K562 (cell line): ENCODE measurements around the gene PTPN18. TPM values are rescaled to one million over a fixed set of nuclear protein-coding genes. Genes with fewer than 3 reads are reported as not detected.

Source experiments
- BRF1 ChIP-seq: IDR thresholded peaks from 3 replicates; pipeline ENCODE4 v1.6.1; 2011; ENCODE audit warnings: borderline replicate concordance, mild to moderate bottlenecking; ENCODE audit not compliant: insufficient read length; ENCODE audit errors: extremely low read depth
- BRF2 ChIP-seq: IDR thresholded peaks from 3 replicates; pipeline ENCODE4 v1.6.1; 2011; ENCODE audit warnings: borderline replicate concordance, mild to moderate bottlenecking; ENCODE audit not compliant: insufficient read length, insufficient read depth
- CHD2 ChIP-seq: IDR thresholded peaks from 2 replicates; pipeline ENCODE4 v1.6.1; 2011; ENCODE audit warnings: low read depth, low read length
- ESRRA ChIP-seq: fragments of 450-650 bp; IDR thresholded peaks from 2 replicates; pipeline ENCODE4 v1.6.1; 2014; ENCODE audit warnings: low read depth, mild to moderate bottlenecking, moderate library complexity, borderline replicate concordance
- EWSR1 ChIP-seq: fragments of 450-650 bp; IDR thresholded peaks from 2 replicates; pipeline ENCODE4 v1.6.1; 2018; ENCODE audit warnings: borderline replicate concordance, mild to moderate bottlenecking, low read depth, moderate library complexity; ENCODE audit not compliant: partially characterized antibody
- FOXJ2 ChIP-seq: fragments of 200-800 bp; sonication (Bioruptor generic); IDR thresholded peaks from 2 replicates; pipeline ENCODE4 v1.6.1; 2016; ENCODE audit warnings: missing genetic modification characterization, missing compliant biosample characterization
- GTF2A2 ChIP-seq: IDR thresholded peaks from 2 replicates; pipeline ENCODE4 v1.6.1; 2016; ENCODE audit warnings: mild to moderate bottlenecking, missing genetic modification characterization, missing compliant biosample characterization
- GTF2F1 ChIP-seq: IDR thresholded peaks from 2 replicates; pipeline ENCODE4 v1.6.1; 2011; ENCODE audit warnings: low read depth, low read length, improper control_type of control experiment
- MBD2 ChIP-seq: sonication (generic); IDR thresholded peaks from 2 replicates; pipeline ENCODE4 v1.6.1; 2016; ENCODE audit warnings: low read depth, borderline replicate concordance
- MTA2 ChIP-seq: fragments of 450-650 bp; IDR thresholded peaks from 2 replicates; pipeline ENCODE4 v1.6.1; 2016; ENCODE audit warnings: low read depth
- NFATC3 ChIP-seq: fragments of 450-650 bp; IDR thresholded peaks from 2 replicates; pipeline ENCODE4 v1.6.1; 2017; ENCODE audit warnings: mild to moderate bottlenecking
- NFIX ChIP-seq: fragments of 250-450 bp; sonication (Bioruptor Pico); IDR thresholded peaks from 2 replicates; pipeline ENCODE4 v1.4.0; 2020; ENCODE audit warnings: low read depth, mild to moderate bottlenecking, moderate library complexity
- PHF21A ChIP-seq: fragments of 450-650 bp; IDR thresholded peaks from 2 replicates; pipeline ENCODE4 v1.6.1; 2017; ENCODE audit warnings: low read depth, borderline replicate concordance
- PTTG1 ChIP-seq: fragments of 450-650 bp; IDR thresholded peaks from 2 replicates; pipeline ENCODE4 v1.6.1; 2016; ENCODE audit warnings: low read depth, mild to moderate bottlenecking, missing genetic modification characterization, missing compliant biosample characterization
- SMAD1 ChIP-seq: fragments of 150-350 bp; IDR thresholded peaks from 2 replicates; pipeline ENCODE4 v1.6.1; 2014; ENCODE audit warnings: low read length, low read depth; ENCODE audit not compliant: partially characterized antibody
- SMAD4 ChIP-seq: fragments of 250-450 bp; sonication (Bioruptor Pico); conservative IDR thresholded peaks from 2 replicates; pipeline ENCODE4 v1.8.0; 2021; ENCODE audit warnings: inconsistent platforms, mild to moderate bottlenecking, moderate library complexity
- SP2 ChIP-seq: IDR thresholded peaks from 2 replicates; pipeline ENCODE4 v1.6.1; 2011; ENCODE audit warnings: mild to moderate bottlenecking, low read depth, low read length, moderate library complexity; ENCODE audit not compliant: poor library complexity, severe bottlenecking; ENCODE audit errors: extremely low read depth
- SRSF1 ChIP-seq: fragments of 200-400 bp; formaldehyde crosslinking; IDR thresholded peaks from 2 replicates; pipeline ENCODE4 v1.6.1; 2017; ENCODE audit warnings: mild to moderate bottlenecking, low read depth, low read length, moderate library complexity
- STAT5A ChIP-seq: IDR thresholded peaks from 2 replicates; pipeline ENCODE4 v1.6.1; 2012; ENCODE audit warnings: low read length, inconsistent platforms, borderline replicate concordance
- TAF9B ChIP-seq: fragments of 450-650 bp; IDR thresholded peaks from 2 replicates; pipeline ENCODE4 v1.6.1; 2018; ENCODE audit warnings: mild to moderate bottlenecking; ENCODE audit not compliant: partially characterized antibody
- XRCC3 ChIP-seq: fragments of 450-650 bp; IDR thresholded peaks from 2 replicates; pipeline ENCODE4 v1.6.1; 2017; ENCODE audit warnings: mild to moderate bottlenecking, moderate library complexity
- ZFPM2 ChIP-seq: fragments of 250-450 bp; sonication (Bioruptor Pico); IDR thresholded peaks from 2 replicates; pipeline ENCODE4 v1.5.1; 2022; ENCODE audit warnings: mild to moderate bottlenecking
- ZNF224 ChIP-seq: sonication (generic); formaldehyde crosslinking; IDR thresholded peaks from 2 replicates; pipeline ENCODE4 v1.8.0; 2022; ENCODE audit warnings: mild to moderate bottlenecking, missing genetic modification reagents
- ZNF444 ChIP-seq: fragments of 250-450 bp; sonication (Bioruptor Pico); IDR thresholded peaks from 2 replicates; pipeline ENCODE4 v1.4.0; 2020; ENCODE audit warnings: mild to moderate bottlenecking, moderate library complexity
- polyA plus RNA-seq, 8 experiments: library from polyadenylated mRNA; depleted of rRNA in 4 of 8; stranded (reverse) in 5 of 8; unstranded in 3 of 8; fragments of >200 nt; fragmentation: Nextera tagmentation in 2 of 8; fragmentation: Illumina TruSeq in 1 of 8; extraction: Ambion mirVana in 2 of 8; extraction: Trizol in 1 of 8; gene quantifications; 2 replicates each; pipeline versions ENCODE4 v1.2.1 to v1.2.3, GENCODE V29; 2011 to 2014; ENCODE audit warnings: inconsistent platforms in 1 of 8, missing spikeins in 1 of 8
- total RNA-seq, 7 experiments: library from RNA; depleted of rRNA in 6 of 7; stranded (reverse); fragments of >200 nt in 6 of 7; fragmentation: Illumina TruSeq in 2 of 7; extraction: Trizol in 2 of 7; gene quantifications; 2 replicates each; pipeline versions ENCODE4 v1.2.1 to v1.2.3, GENCODE V29; 2011 to 2021; ENCODE audit warnings: low replicate concordance in 1 of 7
- TF ChIP-seq, protein P1 (sequence below), 2 experiments: IDR thresholded peaks; 2 replicates each; pipeline ENCODE4 v1.6.1; 2011; ENCODE audit warnings: borderline replicate concordance in 1 of 2, control low read depth in 1 of 2, low read depth in 1 of 2, low read length in 1 of 2, mild to moderate bottlenecking in 1 of 2, mixed read lengths in 1 of 2, moderate library complexity in 1 of 2; ENCODE audit not compliant: insufficient read depth in 1 of 2, insufficient read length in 1 of 2, poor library complexity in 1 of 2, severe bottlenecking in 1 of 2; ENCODE audit errors: extremely low read depth in 1 of 2
- TF ChIP-seq, protein P2 (sequence below): sonication (generic); formaldehyde crosslinking; IDR thresholded peaks from 2 replicates; pipeline ENCODE4 v1.8.1; 2023; ENCODE audit warnings: mild to moderate bottlenecking, missing genetic modification reagents, moderate library complexity

PTPN18 gene
- total and polyA plus RNA-seq, 9 of the 15 experiments (the other 6 are each of a cell fraction or from before 2014, with no cell fraction given): 11.6 to 90.7 (median 49.6) TPM

DNA sequence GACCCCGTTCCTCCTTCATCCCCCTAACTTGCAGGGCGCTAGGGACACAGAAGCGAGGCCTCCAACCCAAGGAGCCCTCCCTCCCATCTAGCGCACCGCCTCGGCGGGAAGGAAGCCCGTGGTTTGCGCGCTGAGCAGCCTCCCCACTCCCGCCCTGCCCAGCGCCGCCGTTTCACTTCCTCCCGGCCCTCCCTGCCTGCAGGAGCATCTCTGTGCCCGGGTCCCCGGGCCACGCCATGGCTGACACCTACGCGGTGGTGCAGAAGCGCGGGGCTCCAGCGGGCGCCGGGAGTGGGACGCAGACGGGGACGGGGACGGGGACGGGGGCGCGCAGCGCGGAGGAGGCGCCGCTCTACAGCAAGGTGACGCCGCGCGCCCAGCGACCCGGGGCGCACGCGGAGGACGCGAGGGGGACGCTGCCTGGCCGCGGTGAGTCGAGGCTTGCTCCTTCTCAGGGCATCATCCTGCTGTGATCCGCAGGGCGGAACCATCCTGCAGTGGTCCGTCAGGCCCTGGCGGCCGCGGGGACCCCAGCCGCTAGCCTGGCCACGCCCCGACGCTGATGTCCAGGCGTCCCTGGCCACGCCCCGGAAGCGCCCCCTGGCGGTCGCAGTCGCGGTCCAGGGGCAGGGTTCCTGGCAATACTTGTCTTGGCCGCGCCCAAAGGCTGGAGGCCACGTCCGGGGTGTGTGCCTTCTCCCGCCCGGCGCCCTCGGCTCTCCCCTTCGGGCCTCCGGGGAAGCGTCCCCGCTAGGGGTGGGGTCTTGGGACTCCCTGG, 16.4 kb downstream of the PTPN18 start (continued):
- TF ChIP-seq, protein P1, sequence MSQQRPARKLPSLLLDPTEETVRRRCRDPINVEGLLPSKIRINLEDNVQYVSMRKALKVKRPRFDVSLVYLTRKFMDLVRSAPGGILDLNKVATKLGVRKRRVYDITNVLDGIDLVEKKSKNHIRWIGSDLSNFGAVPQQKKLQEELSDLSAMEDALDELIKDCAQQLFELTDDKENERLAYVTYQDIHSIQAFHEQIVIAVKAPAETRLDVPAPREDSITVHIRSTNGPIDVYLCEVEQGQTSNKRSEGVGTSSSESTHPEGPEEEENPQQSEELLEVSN (IDR thresholded peaks at IDR 0.05; ENCODE audit: borderline replicate concordance in 1 of 2, extremely low read depth in 1 of 2, insufficient read depth in 1 of 2, insufficient read length in 1 of 2, low read depth in 1 of 2, low read length in 1 of 2, poor library complexity in 1 of 2, severe bottlenecking in 1 of 2): peak; percentile 81 to 92
- no peak; the same call in 1 of the 2 replicates for TF ChIP-seq STAT5A
- TF ChIP-seq SP2: no peak
- TF ChIP-seq XRCC3: no peak
- no peak for TF ChIP-seq NFIX (CRISPR knock-in tag)
- TF ChIP-seq, protein P2, sequence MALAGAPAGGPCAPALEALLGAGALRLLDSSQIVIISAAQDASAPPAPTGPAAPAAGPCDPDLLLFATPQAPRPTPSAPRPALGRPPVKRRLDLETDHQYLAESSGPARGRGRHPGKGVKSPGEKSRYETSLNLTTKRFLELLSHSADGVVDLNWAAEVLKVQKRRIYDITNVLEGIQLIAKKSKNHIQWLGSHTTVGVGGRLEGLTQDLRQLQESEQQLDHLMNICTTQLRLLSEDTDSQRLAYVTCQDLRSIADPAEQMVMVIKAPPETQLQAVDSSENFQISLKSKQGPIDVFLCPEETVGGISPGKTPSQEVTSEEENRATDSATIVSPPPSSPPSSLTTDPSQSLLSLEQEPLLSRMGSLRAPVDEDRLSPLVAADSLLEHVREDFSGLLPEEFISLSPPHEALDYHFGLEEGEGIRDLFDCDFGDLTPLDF (CRISPR knock-in tag): no peak
- peak; percentile 28 for TF ChIP-seq TAF9B
- peak; percentile 52; the same call in 1 of the 2 replicates for TF ChIP-seq ESRRA
- no peak for TF ChIP-seq SRSF1
- TF ChIP-seq ZFPM2: no peak
- no peak; the same call in 1 of the 2 replicates for TF ChIP-seq CHD2
- TF ChIP-seq GTF2F1: peak; percentile 63; the same call in 1 of the 2 replicates
- no peak for TF ChIP-seq BRF1
- TF ChIP-seq PTTG1 (tag): no peak
- TF ChIP-seq BRF2: no peak
- no peak for TF ChIP-seq SMAD1
- TF ChIP-seq MBD2: peak; percentile 56; the same call in 1 of the 2 replicates
- TF ChIP-seq NFATC3: no peak
- no peak for TF ChIP-seq ZNF224 (CRISPR knock-in tag)
- no peak for TF ChIP-seq GTF2A2 (tag)
- TF ChIP-seq MTA2: no peak
- TF ChIP-seq EWSR1: no peak
- TF ChIP-seq ZNF444 (CRISPR knock-in tag): no peak
- no peak for TF ChIP-seq PHF21A
- peak; percentile 77 for TF ChIP-seq SMAD4 (CRISPR knock-in tag)
- TF ChIP-seq FOXJ2: no peak
